Head of caudate nucleus (tissue), 42 donors: ENCODE data around the gene PTTG1IP.

Source experiments
- DNase-seq, 42 donors: peaks; one replicate each; pipeline versions ENCODE4 v3.0.0 to v3.0.0-alpha.2; 2020 to 2021; ENCODE audit warnings: mixed read lengths in 7 of 42
- intact Hi-C: fragments of 100-400 bp; cut with DNase I; formaldehyde crosslinking; loops from one replicate; pipeline ENCODE4 v1.15.0; 2022

The PTTG1IP gene

DNA sequence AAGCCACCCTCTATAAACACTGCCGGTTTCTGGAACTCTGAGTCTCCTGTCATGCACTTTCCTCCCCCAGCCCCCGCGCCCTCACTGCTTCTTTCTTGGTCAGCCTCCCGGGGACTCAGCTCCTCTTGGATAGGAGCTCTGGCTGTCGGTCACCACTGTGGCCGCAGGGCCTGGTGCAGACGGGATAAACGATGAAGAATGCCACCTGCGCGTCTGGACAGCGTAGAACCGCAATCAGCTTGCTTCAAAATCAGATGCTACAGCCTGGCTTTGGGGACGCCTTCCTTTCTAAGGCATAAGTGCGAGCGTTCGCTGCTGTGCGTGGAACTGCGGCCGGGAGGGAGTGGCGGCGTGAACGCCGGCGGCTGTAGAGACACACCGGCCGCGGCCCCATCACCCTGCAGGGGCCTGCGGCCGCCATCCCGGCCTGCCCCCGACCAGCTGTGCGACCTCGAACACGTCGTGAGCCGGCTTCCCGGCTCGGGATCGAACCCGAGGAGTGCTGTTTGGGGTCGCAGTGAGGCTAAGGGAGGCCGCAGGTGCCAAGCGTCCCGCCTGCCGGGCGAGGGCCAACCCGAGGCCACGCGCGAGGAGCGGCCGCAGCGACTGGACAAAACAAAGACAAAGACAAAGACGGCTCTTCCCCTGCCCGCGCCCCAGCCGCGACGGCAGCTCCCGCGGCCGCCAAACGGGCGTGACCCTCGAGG, 688 bp downstream of the PTTG1IP start:
- peak in 22 of 42 donors; percentile 19 to 51 (median 33) for DNase-seq
- intact Hi-C loops, result loop anchor here (2.0 to 10.0 kb wide), 3 partner anchors 52 to 72 kb away; partner anchors contain the start of genes ITGB2, SUMO3 and UBE2G2

DNA sequence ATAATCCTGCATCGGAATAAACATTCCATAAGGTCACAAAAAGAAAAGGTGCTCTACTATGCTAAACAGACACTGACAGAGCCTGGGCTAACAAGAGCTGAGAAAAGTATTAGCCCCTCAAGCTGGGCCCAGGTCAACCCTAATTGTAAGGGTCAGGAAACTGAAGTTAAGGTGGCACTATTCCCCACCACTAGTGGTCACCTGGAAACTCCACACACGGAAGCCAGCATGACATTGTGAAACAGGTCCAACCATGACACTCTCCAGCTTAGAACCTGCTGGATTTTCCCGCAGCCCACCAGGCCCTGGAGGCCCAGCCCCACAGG, 1.2 kb downstream of the PTTG1IP start:
- DNase-seq, result no peak
- intact Hi-C loops, result loop anchor here (2.0 to 10.0 kb wide), 3 partner anchors 53 to 71 kb away; partner anchors contain the start of genes ITGB2, SUMO3 and UBE2G2

DNA sequence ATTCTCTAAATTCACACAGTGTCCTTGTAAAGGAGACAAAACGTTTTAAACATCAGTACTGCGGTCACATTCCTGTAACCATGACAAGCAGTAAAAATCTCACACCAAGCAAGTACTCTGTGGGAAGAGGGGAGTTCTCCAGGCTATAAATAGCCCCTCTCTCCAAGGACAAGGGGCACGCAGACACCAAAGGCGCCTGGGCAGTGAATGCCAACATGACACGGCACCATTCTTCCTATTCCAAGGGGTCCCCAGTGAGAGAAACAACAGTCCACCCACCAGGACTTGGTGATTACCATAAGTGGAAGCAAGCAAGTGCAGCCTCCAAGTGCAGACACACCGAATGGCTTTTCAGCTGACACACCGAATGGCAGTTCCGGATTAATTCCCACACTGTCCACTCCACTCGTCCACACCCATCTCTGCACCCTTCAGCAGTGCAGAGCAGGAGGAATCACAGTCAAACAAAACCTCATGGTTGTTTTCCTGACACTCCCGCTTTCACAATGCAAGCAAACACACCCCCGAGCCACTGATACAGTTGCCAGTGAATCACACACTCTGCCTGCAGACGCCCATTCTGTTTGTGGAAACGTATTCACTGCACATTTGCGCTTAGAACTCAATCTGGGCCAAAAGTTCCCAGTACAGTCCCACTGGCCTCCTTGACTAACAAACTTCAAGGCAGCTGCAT, 1.8 kb downstream of the PTTG1IP start:
- DNase-seq, result peak in 9 of 42 donors; percentile 19 to 61 (median 29)
- intact Hi-C loops, result loop anchor here (2.0 to 10.0 kb wide), 3 partner anchors 53 to 71 kb away; partner anchors contain the start of genes ITGB2, SUMO3 and UBE2G2

DNA sequence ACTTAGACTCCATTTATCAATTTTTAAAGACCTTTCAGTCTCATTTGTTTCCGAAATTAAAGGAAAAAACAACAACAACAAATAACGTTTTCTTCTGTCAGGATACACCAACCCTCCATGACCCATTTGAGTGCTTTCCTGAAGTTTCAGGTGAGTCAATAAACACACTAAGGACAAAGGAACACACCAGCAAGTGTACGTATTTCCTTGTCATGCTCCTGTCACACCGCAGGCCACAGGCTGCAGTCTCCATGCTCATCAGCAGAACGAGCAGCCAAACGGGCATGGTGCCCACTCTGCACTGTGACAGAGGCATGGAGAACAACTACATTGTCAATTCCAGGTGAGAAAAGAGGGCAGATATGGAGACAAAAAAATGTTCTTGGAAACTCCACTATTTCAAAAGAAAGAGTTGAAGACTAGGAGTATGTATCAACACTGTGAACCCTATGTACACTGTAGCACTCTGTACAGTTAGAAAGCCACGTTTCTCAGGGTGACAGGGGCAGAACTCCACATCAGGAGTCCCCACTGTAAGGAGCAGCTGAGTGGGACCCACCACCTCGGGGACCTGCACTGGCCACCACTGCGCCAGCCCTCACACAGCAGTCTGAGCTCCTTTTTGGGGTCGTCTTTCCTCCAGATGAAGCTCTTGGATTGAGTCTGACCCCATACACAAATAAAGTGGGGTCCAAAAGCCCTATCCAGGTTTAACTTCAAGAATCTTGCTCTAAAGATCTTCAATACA, 2.6 kb downstream of the PTTG1IP start:
- peak in 22 of 42 donors; percentile 18 to 67 (median 42) for DNase-seq

DNA sequence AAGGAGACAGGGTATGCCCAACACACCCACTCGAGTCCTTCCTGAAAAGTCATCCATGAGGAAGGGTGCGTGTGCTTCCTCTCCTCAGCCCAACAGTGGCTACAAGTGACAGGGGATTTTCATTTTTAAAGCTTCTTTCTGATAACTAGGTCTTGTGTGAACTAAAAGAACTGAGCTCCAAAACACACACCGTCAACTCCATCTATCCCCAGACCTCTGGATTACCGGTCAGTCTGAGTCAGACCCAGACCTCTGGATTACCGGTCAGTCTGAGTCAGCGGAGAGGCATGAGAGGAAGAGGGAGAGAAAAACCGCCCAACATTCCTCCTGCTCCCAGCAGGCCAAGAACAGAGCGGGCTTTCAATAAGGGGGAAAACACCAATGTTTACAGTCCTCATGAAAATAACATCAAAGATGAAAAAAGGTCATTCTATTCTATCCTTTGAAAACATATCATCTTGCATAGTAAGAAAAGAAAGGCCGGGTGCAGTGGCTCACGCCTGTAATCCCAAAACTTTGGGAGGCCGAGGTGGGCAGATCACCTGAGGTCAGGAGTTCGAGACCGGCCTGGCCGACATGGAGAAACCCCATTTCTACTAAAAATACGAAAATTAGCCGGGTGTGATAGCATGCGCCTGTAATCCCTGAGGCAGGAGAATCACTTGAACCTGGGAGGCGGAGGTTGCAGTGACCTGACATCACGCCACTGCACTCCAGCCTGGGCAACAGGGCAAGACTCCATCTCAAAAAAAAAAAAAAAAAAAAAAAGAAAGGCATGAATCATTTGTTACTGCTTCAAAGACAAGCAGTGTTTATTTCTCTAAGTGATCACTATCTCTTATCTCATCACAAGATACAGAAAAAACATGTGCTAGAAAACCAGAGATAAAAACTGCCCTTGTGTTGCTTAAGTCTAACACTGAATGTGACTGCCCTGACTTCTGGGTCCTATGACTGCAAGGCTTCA, 3.4 kb downstream of the PTTG1IP start:
- intact Hi-C loops, result loop anchor here (5.0 to 10.0 kb wide), 2 partner anchors 53 to 55 kb away; partner anchors contain the start of genes ITGB2 and SUMO3
- peak in 8 of 42 donors; percentile 22 to 69 (median 34) for DNase-seq

More for the DNA sequence above, 2.6 kb downstream of the PTTG1IP start:
- intact Hi-C loops, result loop anchor here (5.0 to 10.0 kb wide), 2 partner anchors 54 kb away; partner anchors contain the start of genes ITGB2 and SUMO3

DNA sequence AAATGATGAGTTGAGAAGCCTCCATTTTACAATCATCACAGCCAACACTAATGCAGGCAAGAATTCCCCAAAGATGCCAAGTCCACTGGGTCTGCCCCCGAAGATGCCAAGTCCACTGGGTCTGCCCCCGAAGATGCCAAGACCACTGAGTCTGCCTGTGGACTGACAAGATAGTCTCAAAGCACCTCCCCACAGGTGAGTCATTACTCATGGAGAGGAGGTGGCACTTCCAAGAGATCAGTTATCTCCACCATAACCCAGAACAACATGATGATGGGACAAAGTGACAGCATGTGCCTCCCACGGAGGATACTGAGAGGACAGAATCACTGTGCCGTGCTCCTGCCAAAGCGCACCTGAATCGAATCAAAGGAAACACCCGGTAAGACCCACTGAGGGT, 4.8 kb downstream of the PTTG1IP start:
- intact Hi-C loops, result no loop called here
- DNase-seq, result peak in 2 of 42 donors; percentile 9 to 12

DNA sequence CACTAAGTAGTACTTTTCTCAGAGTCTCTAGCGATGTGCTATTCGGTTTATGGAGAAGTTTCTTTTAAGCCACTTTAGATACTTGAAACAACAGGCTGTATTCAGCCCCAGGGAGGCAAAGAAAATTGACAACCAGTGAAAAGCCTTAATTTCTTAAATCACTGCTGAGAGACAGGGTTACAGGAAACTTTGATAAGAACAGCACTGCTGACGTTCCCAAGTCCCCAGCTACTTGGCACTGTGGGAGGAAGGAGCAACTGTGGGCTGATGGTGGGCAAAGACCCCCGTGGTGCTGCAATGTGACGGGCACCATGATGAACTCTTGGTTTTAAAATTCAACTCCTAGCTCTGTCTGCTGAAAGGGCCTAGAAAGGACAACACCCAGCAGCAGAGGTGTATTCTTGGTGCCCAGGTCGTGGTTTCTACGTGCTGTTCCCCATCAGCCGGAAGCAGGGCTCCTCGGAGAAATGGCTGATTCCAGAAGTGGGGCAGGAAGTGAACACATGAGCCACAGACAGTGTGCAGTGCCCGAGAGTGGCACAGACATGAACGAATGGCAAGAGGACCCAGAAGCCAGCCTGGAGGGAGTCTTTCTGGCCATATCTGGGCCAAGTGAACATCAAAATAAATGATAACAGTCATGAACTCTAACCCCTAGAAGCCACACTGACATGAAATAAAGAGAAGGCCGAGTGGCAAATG, 5.3 kb downstream of the PTTG1IP start:
- intact Hi-C loops, result no loop called here

DNA sequence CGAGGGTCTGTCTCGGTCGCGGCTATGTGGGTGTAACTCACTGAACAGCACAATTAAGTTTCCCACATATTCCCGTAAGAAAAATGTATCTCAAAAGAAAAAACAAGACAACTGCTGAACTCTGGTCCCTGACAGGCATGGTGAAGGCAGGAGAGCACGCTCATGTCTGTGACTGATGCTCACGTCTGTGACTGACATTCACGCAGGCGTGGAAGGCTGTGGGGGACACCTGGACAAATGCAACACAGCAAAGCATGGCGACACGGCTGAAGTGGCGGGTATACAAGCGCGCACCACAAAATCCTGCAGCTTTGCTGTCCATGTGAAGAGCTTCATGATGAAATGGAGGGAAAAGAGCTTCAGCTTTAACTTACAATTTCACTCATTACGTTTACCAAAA, 6.0 kb downstream of the PTTG1IP start:
- peak in 2 of 42 donors; percentile 0 to 17 for DNase-seq
- intact Hi-C loops, result no loop called here

More for the DNA sequence above, 5.3 kb downstream of the PTTG1IP start:
- peak in 2 of 42 donors; percentile 15 to 32 for DNase-seq

DNA sequence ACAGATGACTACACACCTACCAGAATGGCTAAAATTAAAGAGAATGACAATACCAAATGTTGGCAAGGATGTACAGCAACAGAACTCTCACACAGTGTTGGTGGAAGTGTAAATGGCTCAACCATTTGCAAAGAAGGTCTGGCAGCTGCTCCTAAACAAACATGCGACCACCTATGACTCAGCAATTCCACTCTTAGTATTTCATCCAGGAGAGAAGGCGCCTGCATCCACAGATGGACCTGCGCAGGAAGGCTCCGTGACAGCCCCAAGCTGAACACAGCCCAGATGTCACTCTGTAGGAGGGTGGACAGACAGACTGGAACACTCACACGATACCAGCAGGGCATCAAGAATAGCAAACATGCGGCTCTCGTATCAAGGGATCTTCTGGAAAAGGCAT, 6.7 kb downstream of the PTTG1IP start:
- peak in 1 of 42 donors; percentile 6 for DNase-seq
- intact Hi-C loops, result no loop called here

DNA sequence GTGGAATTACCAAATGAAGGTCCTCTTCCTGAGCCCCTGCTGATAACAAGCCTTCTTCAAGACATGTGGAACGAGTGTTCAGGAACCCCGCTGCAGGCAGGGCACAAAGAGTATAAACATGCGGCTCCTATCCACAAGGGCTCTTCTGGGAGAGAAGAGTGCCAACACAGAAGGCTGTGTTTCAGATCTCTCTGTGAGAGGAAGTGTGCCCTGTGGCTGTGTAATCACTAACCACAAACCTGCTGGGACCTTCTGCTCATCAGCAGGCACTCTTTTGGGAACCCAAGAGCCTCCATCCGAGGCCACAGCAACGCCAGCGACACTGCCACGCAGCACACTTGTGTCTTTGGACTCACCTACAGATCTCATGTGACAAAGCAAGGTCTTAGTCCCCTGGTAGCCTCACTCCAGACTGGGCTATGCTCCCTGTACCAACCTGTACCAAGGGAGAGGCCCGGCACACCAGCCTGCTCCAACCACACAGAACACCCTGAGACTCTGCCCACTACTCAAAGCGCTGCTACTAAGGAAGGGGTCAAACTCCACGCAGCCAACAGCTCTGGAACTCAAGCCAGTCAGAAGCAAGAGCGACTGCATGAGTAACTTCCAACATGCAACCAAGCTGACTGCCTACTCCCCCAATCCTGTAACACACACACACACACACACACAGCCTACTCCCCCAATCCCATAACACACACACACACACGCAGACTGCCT, 7.8 kb downstream of the PTTG1IP start:
- peak in 7 of 42 donors; percentile 13 to 49 (median 17) for DNase-seq
- intact Hi-C loops, result no loop called here

DNA sequence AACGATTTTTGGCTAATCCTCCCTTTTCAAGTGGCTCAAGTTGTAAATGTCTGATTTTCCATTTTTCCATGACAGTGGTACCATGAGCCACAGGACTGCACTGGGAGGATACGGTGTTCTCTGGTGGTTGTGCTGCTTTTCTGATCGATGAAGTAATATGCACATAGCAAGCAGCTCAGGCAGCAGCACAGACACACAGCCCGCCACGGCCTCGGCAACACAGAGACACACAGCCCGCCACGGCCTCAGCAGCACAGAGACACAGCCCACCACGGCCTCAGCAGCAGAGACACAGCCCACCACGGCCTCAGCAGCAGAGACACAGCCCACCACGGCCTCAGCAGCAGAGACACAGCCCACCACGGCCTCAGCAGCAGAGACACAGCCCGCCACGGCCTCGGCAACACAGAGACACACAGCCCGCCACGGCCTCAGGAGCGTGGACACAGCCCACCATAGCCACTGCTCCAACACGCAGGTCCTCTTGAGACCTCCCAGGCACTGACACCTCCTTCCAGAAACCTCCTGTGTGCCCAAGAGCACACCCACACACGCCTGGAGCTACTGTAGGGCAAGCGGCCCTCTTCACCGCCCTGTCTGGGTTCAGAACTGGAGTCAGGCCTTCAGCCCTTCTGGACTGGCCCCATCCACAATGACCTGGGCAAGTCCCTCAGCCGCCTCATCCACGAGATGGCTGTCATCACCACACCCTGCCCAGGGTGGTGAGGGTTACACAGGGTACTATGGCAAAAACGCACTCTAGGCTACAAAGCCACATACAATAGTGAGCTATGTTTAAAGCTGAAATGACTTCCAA, 10.4 kb downstream of the PTTG1IP start:
- intact Hi-C loops, result no loop called here
- peak in 1 of 42 donors; percentile 13 for DNase-seq

DNA sequence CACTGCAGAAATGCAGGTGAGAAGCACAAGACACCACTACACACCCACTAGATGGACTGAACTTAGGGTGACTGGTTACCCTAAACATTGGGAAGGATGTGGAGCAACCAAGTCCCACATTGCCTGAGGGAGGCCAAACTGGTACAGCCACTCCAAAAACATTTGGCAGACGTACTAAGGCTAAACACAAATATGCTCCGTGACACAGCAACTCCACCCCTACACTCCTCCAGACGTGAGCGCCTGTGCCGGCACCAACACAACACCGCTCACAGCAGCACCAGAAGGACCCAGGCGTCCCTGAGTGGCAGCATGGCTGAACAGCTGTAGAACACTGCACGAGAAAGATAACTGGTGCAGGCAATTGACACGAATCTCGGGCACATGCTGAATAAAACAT, 14.7 kb downstream of the PTTG1IP start:
- intact Hi-C loops, result no loop called here
- DNase-seq, result peak in 1 of 42 donors; percentile 3

DNA sequence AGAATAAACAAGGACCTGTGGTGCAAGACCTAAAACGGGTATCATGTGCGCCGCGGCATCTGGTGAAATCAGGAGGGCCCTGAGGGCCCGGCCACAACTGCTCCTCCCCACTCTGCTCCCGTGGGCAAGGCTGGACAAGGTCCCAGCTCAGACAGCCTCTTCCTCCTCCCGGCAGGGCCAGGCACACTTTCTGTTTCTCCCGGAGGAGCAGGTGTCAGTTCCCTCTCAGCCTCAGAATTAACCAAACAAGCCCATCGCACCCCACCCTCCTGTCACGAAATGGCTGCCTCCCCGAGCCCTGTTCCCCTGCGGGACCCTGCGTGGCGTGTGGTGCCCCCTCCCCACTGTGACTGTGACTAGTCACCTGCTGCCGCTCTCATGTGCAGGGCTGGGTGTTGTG, 15.2 kb downstream of the PTTG1IP start:
- intact Hi-C loops, result no loop called here
- DNase-seq, result peak in 1 of 42 donors; percentile 16

DNA sequence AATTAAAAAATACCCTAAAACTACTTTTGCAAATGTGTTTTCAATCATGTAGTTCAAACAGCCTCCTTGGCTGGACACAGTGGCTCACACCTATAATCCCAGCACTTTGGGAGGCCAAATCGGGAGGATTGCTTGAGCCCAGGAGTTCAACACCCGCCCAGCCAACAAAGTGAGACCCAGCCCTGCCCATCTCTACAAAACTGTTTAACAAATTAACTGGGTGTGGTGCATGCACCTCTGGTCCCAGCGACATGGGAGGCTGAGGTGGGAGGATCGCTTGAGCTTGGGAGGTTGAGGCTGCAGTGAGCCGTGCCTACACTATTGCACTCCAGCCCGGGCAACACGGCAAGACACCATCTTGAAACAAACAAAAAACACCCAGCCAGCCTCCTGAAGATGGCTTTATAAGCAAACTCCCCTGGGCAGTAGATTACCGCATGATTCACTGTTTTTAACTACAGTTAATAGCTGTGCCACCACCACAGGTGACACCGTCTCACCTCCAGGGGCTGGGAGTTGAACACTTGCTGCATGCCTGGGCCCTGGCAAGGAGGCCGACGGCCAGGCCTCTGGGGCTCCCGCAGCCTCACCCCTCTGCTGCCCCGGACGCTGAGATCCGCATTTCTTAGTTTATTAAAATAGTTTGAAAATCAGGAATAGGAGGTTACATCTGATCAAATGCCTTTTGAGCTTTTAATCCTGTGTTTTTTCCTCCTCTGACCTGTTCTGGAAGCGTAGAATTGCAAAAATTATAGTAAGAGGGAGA, 16.2 kb downstream of the PTTG1IP start:
- intact Hi-C loops, result no loop called here
- DNase-seq, result no peak

DNA sequence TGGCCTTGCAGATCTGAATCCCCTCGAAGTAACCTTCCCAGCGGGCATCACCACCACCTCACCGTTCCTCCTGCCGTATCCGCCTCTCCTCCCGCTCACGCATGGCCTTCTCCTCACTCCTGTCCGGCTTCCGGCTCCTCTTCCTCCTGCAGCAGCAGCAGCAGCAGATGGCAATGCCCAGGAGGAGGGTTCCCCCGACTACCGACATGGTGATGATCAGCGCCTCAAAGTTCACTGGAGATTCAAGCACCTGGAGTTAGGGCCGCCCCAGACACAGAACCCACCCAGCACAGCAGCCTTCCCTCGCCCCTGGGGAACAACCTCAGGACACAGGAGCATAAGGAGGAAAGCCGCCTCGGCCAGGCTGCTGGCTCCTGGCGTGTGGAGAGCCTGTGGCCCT, 17.4 kb downstream of the PTTG1IP start:
- intact Hi-C loops, result no loop called here
- no peak for DNase-seq
